Activated CD8-positive, alpha-beta memory T cell treated with anti-CD3 and anti-CD28 coated beads, Interleukin-2, amount 50 U/mL, for 1 hour (primary cell): ENCODE data around the gene FMN1.

ENCODE experiments used
- DNase-seq: peaks from one replicate; pipeline ENCODE4 v3.0.0-alpha.2; 2020; ENCODE audit errors: extremely low read depth

Gene FMN1

GRCh38 chr15:32823750-32824149, 370.8 kb downstream of the FMN1 start:
- no peak for DNase-seq

GRCh38 chr15:32822739-32823138, 371.8 kb downstream of the FMN1 start:
- no peak for DNase-seq

GRCh38 chr15:32819448-32819847, 375.1 kb downstream of the FMN1 start:
- DNase-seq: no peak

GRCh38 chr15:32818758-32819447, 375.6 kb downstream of the FMN1 start:
- DNase-seq: no peak

GRCh38 chr15:32817577-32817976, 376.9 kb downstream of the FMN1 start:
- no peak for DNase-seq

- DNase-seq: no peak
Observed at GRCh38 chr15:32807331-32807730, 387.2 kb downstream of the FMN1 start.

GRCh38 chr15:32803631-32804030, 390.9 kb downstream of the FMN1 start:
- no peak for DNase-seq

- DNase-seq: no peak
Observed at GRCh38 chr15:32802286-32802936, 392.1 kb downstream of the FMN1 start.

GRCh38 chr15:32799936-32800535, 394.5 kb downstream of the FMN1 start:
- no peak for DNase-seq

GRCh38 chr15:32796856-32797255, 397.7 kb downstream of the FMN1 start:
- no peak for DNase-seq

- DNase-seq: no peak
Observed at GRCh38 chr15:32794973-32795372, 399.5 kb downstream of the FMN1 start.

GRCh38 chr15:32792436-32792835, 402.1 kb downstream of the FMN1 start:
- DNase-seq: no peak

GRCh38 chr15:32790352-32790999, 404.0 kb downstream of the FMN1 start:
- no peak for DNase-seq

- no peak for DNase-seq
Observed at GRCh38 chr15:32787949-32788348, 406.6 kb downstream of the FMN1 start.

GRCh38 chr15:32786906-32787305, 407.6 kb downstream of the FMN1 start:
- DNase-seq: no peak

GRCh38 chr15:32784581-32784980, 409.9 kb downstream of the FMN1 start:
- no peak for DNase-seq

GRCh38 chr15:32781781-32782180, 412.7 kb downstream of the FMN1 start:
- no peak for DNase-seq

GRCh38 chr15:32778391-32779176, 415.9 kb downstream of the FMN1 start:
- DNase-seq: no peak

- no peak for DNase-seq
Observed at GRCh38 chr15:32775103-32775502, 419.4 kb downstream of the FMN1 start.

- DNase-seq: no peak
Observed at GRCh38 chr15:32774022-32774421, 420.5 kb downstream of the FMN1 start.

GRCh38 chr15:32767236-32767635, 427.3 kb downstream of the FMN1 start:
- no peak for DNase-seq

- no peak for DNase-seq
Observed at GRCh38 chr15:32766101-32766500, 428.4 kb downstream of the FMN1 start.
